ENCODE data around the gene MATN3.

The MATN3 gene

GRCh38 chr2:20035955-20036666, 23.6 kb upstream of the MATN3 start:
- Histone ChIP-seq H3K27ac (ENCODE audit: low read length) (no peak overlapping the region), H3K27me3 (ENCODE audit: low read depth, low read length) (no peaks in the 10 kb centered on the region), H3K4me3 (ENCODE audit: low read length) (no peak overlapping the region), H3K4me1 (ENCODE audit: low read length) (no peaks in the 10 kb centered on the region), H3K9ac (ENCODE audit: low read length) (no peak overlapping the region), H2AFZ (ENCODE audit: low read depth, low read length) (no peak overlapping the region), H3K36me3 (replicated peaks; ENCODE audit: low read depth, low read length) (peaks cover 54% of the 10 kb centered on the region), H3K79me2 (ENCODE audit: low read length) (no peaks in the 10 kb centered on the region), H4K20me1 (ENCODE audit: insufficient read depth, low read length) (peaks cover 10% of the 10 kb centered on the region), H3K9me3 (ENCODE audit: insufficient read depth, low read length) (no peaks in the 10 kb centered on the region), H3K4me2 (ENCODE audit: low read length) (no peak overlapping the region)
- TF ChIP-seq EZH2phosphoT487 (IDR thresholded peaks at IDR 0.05; ENCODE audit: low read depth) (no peak), CTCF (IDR thresholded peaks at IDR 0.05; ENCODE audit: low read depth, low read length) (no peak)

- no peak for TF ChIP-seq CTCF (IDR thresholded peaks at IDR 0.05; ENCODE audit: low read depth, low read length)
- no peak for TF ChIP-seq EZH2phosphoT487 (IDR thresholded peaks at IDR 0.05; ENCODE audit: low read depth)
- Histone ChIP-seq H3K4me2 (ENCODE audit: low read length) (no peak overlapping the region), H3K4me1 (ENCODE audit: low read length) (no peaks in the 10 kb centered on the region), H3K9me3 (ENCODE audit: insufficient read depth, low read length) (no peaks in the 10 kb centered on the region), H3K27me3 (ENCODE audit: low read depth, low read length) (no peaks in the 10 kb centered on the region), H2AFZ (ENCODE audit: low read depth, low read length) (no peak overlapping the region), H3K27ac (ENCODE audit: low read length) (no peak overlapping the region), H4K20me1 (ENCODE audit: insufficient read depth, low read length) (peaks cover 6% of the 10 kb centered on the region), H3K79me2 (ENCODE audit: low read length) (no peaks in the 10 kb centered on the region), H3K9ac (ENCODE audit: low read length) (no peak overlapping the region), H3K4me3 (ENCODE audit: low read length) (no peak overlapping the region), H3K36me3 (replicated peaks; ENCODE audit: low read depth, low read length) (peaks cover 49% of the 10 kb centered on the region)
Measured at GRCh38 chr2:20034821-20035220, 22.4 kb upstream of the MATN3 start.

GRCh38 chr2:20034218-20034617, 21.8 kb upstream of the MATN3 start:
- no peaks in the 10 kb centered on the region for H3K4me1 ChIP-seq (ENCODE audit: low read length)
- peaks cover 50% of the 10 kb centered on the region for H3K36me3 ChIP-seq (replicated peaks; ENCODE audit: low read depth, low read length)
- no peaks in the 10 kb centered on the region for H3K9me3 ChIP-seq (ENCODE audit: insufficient read depth, low read length)
- no peak overlapping the region for H3K4me2 ChIP-seq (ENCODE audit: low read length)
- no peak overlapping the region for H3K9ac ChIP-seq (ENCODE audit: low read length)
- no peak overlapping the region for H3K4me3 ChIP-seq (ENCODE audit: low read length)
- no peaks in the 10 kb centered on the region for H3K27me3 ChIP-seq (ENCODE audit: low read depth, low read length)
- H2AFZ ChIP-seq (ENCODE audit: low read depth, low read length): no peak overlapping the region
- TF ChIP-seq CTCF (IDR thresholded peaks at IDR 0.05; ENCODE audit: low read depth, low read length): no peak
- TF ChIP-seq EZH2phosphoT487 (IDR thresholded peaks at IDR 0.05; ENCODE audit: low read depth): no peak
- no peaks in the 10 kb centered on the region for H3K79me2 ChIP-seq (ENCODE audit: low read length)
- peaks cover 6% of the 10 kb centered on the region for H4K20me1 ChIP-seq (ENCODE audit: insufficient read depth, low read length)
- H3K27ac ChIP-seq (ENCODE audit: low read length): no peak overlapping the region

- Histone ChIP-seq H3K4me1 (ENCODE audit: low read length) (no peaks in the 10 kb centered on the region), H3K79me2 (ENCODE audit: low read length) (no peaks in the 10 kb centered on the region), H3K4me3 (ENCODE audit: low read length) (no peak overlapping the region), H3K9ac (ENCODE audit: low read length) (no peak overlapping the region), H3K4me2 (ENCODE audit: low read length) (no peak overlapping the region), H3K27me3 (ENCODE audit: low read depth, low read length) (no peaks in the 10 kb centered on the region), H4K20me1 (ENCODE audit: insufficient read depth, low read length) (peaks cover 6% of the 10 kb centered on the region), H2AFZ (ENCODE audit: low read depth, low read length) (no peak overlapping the region), H3K36me3 (replicated peaks; ENCODE audit: low read depth, low read length) (peaks cover 57% of the 10 kb centered on the region), H3K27ac (ENCODE audit: low read length) (no peak overlapping the region), H3K9me3 (ENCODE audit: insufficient read depth, low read length) (no peaks in the 10 kb centered on the region)
- TF ChIP-seq CTCF (IDR thresholded peaks at IDR 0.05; ENCODE audit: low read depth, low read length) (no peak), EZH2phosphoT487 (IDR thresholded peaks at IDR 0.05; ENCODE audit: low read depth) (no peak)
Measured at GRCh38 chr2:20033322-20033721, 20.9 kb upstream of the MATN3 start.

All from OCI-LY3 (cell line).